Right atrium auricular region (tissue), 2 donors: ENCODE measurements around the gene STAC3. TPM values are rescaled to one million over a fixed set of nuclear protein-coding genes. Genes with fewer than 3 reads are reported as not detected.
"Not testable (repeated sequence)": the region's sequence is repeated elsewhere in the genome, so short reads cannot be mapped to it uniquely, and the experiment has no call there.

Experiments
- DNase-seq: peaks from one replicate; pipeline ENCODE4 v3.0.0-alpha.2; 2019; ENCODE audit warnings: low spot score
- H3K27ac ChIP-seq, 2 donors: fragments of 200-600 bp; sonication (generic); 1 replicate in 1 of 2; 2 replicates in 1 of 2; pipeline ENCODE4 v1.5.1; 2016 to 2019
- H3K27me3 ChIP-seq, 2 donors: fragments of 200-600 bp; sonication (generic); one replicate each; pipeline versions ENCODE4 v1.5.1 to v1.6.0; 2017 to 2019
- H3K36me3 ChIP-seq: fragments of 200-600 bp; sonication (generic); one replicate; pipeline ENCODE4 v1.5.1; 2016
- H3K4me1 ChIP-seq, 2 donors: fragments of 200-600 bp; sonication (generic); one replicate each; pipeline versions ENCODE4 v1.5.1 to v1.6.0; 2017 to 2019
- H3K4me3 ChIP-seq, 2 donors: fragments of 200-600 bp; sonication (generic); 1 replicate in 1 of 2; 2 replicates in 1 of 2; pipeline ENCODE4 v1.5.1; 2017 to 2019; ENCODE audit warnings: mild to moderate bottlenecking in 1 of 2, moderate library complexity in 1 of 2
- H3K9me3 ChIP-seq, 2 donors: fragments of 200-600 bp; sonication (generic); one replicate each; pipeline ENCODE4 v1.5.1; 2019
- CTCF ChIP-seq, 2 donors: fragments of 200-600 bp; sonication (generic); IDR thresholded peaks; one replicate each; pipeline ENCODE4 v1.5.1; 2019; ENCODE audit warnings: antibody characterized with exemption in 2 of 2
- total RNA-seq, 2 donors: library from RNA; depleted of rRNA; stranded (reverse); fragments of >200 nt; gene quantifications; one replicate each; pipeline ENCODE4 v1.1.0, GENCODE V29; 2016

Gene STAC3
- under 1 TPM; 0.48 to 0.59 TPM for total RNA-seq

- H3K9me3 ChIP-seq, result no peaks in the 10 kb centered on the region
- no peak for DNase-seq
- no peaks in the 10 kb centered on the region for H3K4me1 ChIP-seq
- no peaks in the 10 kb centered on the region for H3K36me3 ChIP-seq
- TF ChIP-seq CTCF (IDR thresholded peaks at IDR 0.05), result no peak
- no peaks in the 10 kb centered on the region for H3K27me3 ChIP-seq
- no peak within 1 kb of the TSS for H3K27ac ChIP-seq
- no peak within 1 kb of the TSS for H3K4me3 ChIP-seq
Observed at GRCh38 chr12:57250956-57251355, at the start of gene STAC3. STAC3 (minus strand) TSS chr12:57251187; CDS start chr12:57249636, 1,551 bp downstream.

GRCh38 chr12:57299514-57300016, 48.6 kb upstream of the STAC3 start:
- Histone ChIP-seq H3K27ac (no peak overlapping the region), H3K36me3 (peaks cover 50% of the 10 kb centered on the region), H3K9me3 (no peaks in the 10 kb centered on the region), H3K4me1 (no peaks in the 10 kb centered on the region), H3K27me3 (no peaks in the 10 kb centered on the region), H3K4me3 (no peak overlapping the region)
- TF ChIP-seq CTCF (IDR thresholded peaks at IDR 0.05), result no peak
- no peak for DNase-seq

GRCh38 chr12:57296291-57296690, 45.3 kb upstream of the STAC3 start:
- Histone ChIP-seq H3K4me1 (no peaks in the 10 kb centered on the region), H3K9me3 (no peaks in the 10 kb centered on the region), H3K27me3 (no peaks in the 10 kb centered on the region), H3K36me3 (peaks cover 59% of the 10 kb centered on the region), H3K4me3 (no peak overlapping the region), H3K27ac (no peak overlapping the region)
- no peak for DNase-seq
- no peak for TF ChIP-seq CTCF (IDR thresholded peaks at IDR 0.05)

- H3K4me3 ChIP-seq, H3K27ac ChIP-seq, H3K4me1 ChIP-seq, H3K27me3 ChIP-seq, DNase-seq, H3K9me3 ChIP-seq: not testable (repeated sequence)
- H3K36me3 ChIP-seq, result peaks cover 57% of the 10 kb centered on the region
Observed at GRCh38 chr12:57282073-57282472, 31.1 kb upstream of the STAC3 start.

GRCh38 chr12:57280211-57281062, 29.4 kb upstream of the STAC3 start:
- peaks cover 54% of the 10 kb centered on the region for H3K36me3 ChIP-seq

More at GRCh38 chr12:57280211-57281062, 29.4 kb upstream of the STAC3 start:
- H3K9me3 ChIP-seq, result no peaks in the 10 kb centered on the region
- H3K27ac ChIP-seq, result no peak overlapping the region
- H3K4me3 ChIP-seq, result no peak overlapping the region
- no peak for TF ChIP-seq CTCF (IDR thresholded peaks at IDR 0.05)
- H3K4me1 ChIP-seq, result no peaks in the 10 kb centered on the region
- no peaks in the 10 kb centered on the region for H3K27me3 ChIP-seq
- DNase-seq, result no peak
